ENCODE results near the gene C1QTNF4. TPM values are rescaled to one million over a fixed set of nuclear protein-coding genes. Genes with fewer than 3 reads are reported as not detected.
A peak's percentile ranks its signal among the peaks of the same experiment; 100 is the strongest.

Gene C1QTNF4
- total and polyA plus RNA-seq, 2 of the 4 experiments (the other 2 are of a cell fraction), result 0.12 TPM; not detected in 1

DNA sequence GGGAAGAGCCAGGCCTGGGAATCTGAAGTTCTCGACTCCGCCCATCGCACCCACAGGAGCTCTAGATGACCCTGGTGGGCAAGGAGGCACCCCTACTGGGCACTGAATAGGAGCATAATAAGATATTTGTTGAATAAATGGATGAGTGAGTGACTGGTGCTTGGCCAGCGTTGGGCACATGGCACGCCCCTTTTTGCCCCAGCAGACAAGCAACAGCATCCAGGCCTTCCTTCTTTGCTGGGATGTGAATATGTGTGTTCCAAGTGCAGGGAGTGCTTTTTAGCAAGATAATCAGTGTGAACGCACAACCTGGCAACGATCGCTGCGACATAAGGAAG, 40.8 kb downstream of the C1QTNF4 start:
- peak overlapping the region; percentile 99 for H3K4me3 ChIP-seq (ENCODE audit: insufficient read depth, low read depth, low read length)
- in situ Hi-C loops (cut with MboI; ENCODE audit: low sequenced_read_pairs) (no loop called here), intact Hi-C loops (cut with micrococcal nuclease) (loop anchor here (1.0 kb wide), 1 partner anchor 54 kb away; no protein-coding TSS in a partner anchor), dilution Hi-C loops (cut with HindIII; ENCODE audit: low sequenced_read_pairs, unreplicated experiment) (no loop called here)
- H3K9me1 ChIP-seq (ENCODE audit: insufficient read depth, low read length), result peaks cover 6% of the 10 kb centered on the region
- peak overlapping the region; percentile 72 for H4K91ac ChIP-seq (ENCODE audit: insufficient read depth, low read depth, low read length)
- H2AFZ ChIP-seq (replicated peaks; ENCODE audit: low read length, poor library complexity), result peak overlapping the region; percentile 97
- H2BK5ac ChIP-seq (ENCODE audit: low read depth, low read length, poor library complexity, severe bottlenecking), result peak overlapping the region; percentile 14
- H2BK120ac ChIP-seq (ENCODE audit: low read depth, low read length), result peak overlapping the region; percentile 54; the same call in 1 of the 2 replicates
- CTCF ChIA-PET, result interaction anchor here (0.6 to 1.2 kb wide), 3 partner anchors 9 to 60 kb away, joined by 3 to 4 read pairs (median 4); partner anchors contain the start of gene PTPMT1
- H3K9me3 ChIP-seq (ENCODE audit: control insufficient read depth, insufficient read depth, low read length), result no peaks in the 10 kb centered on the region
- H3K56ac ChIP-seq (ENCODE audit: extremely low read depth, insufficient read depth, low read length), result peak overlapping the region; percentile 25; the same call in 1 of the 2 replicates
- ATAC-seq (ENCODE audit: low read depth) (peak; percentile 27), DNase-seq (no peak)
- H2AK5ac ChIP-seq (ENCODE audit: low read depth, low read length), result peak overlapping the region; percentile 57
- peak overlapping the region; percentile 74 for H3K4me2 ChIP-seq (ENCODE audit: low read depth, low read length)
- peak overlapping the region; percentile 27; the same call in 1 of the 2 replicates for H2BK20ac ChIP-seq (ENCODE audit: low read depth, low read length)
- peaks cover 40% of the 10 kb centered on the region for H4K20me1 ChIP-seq (ENCODE audit: insufficient read depth, low read length)
- H3K79me1 ChIP-seq (ENCODE audit: low read depth in 1 of 2, low read length in 2 of 2), result peaks cover 0 to 40% of the 10 kb centered on the region in 2 experiments; a peak in 2 of 4 replicates
- H3K18ac ChIP-seq (ENCODE audit: low read depth, low read length), result no peak overlapping the region; the same call in 1 of the 2 replicates
- no peaks in the 10 kb centered on the region for H3K36me3 ChIP-seq (ENCODE audit: control insufficient read depth, insufficient read depth, low read length)
- POLR2A ChIA-PET (ENCODE audit: unreplicated experiment), result interaction anchor here (0.5 to 0.7 kb wide), 2 partner anchors 33 to 54 kb away, joined by 3 to 5 read pairs; no protein-coding TSS in a partner anchor
- H3K4me1 ChIP-seq (ENCODE audit: control insufficient read depth, insufficient read depth, low read length), result peaks cover 3% of the 10 kb centered on the region
- H3K14ac ChIP-seq (replicated peaks; ENCODE audit: low read depth, low read length), result peak overlapping the region; percentile 79
- H2BK15ac ChIP-seq (ENCODE audit: low read depth, low read length), result no peak overlapping the region
- peak overlapping the region; percentile 37 for H3K27ac ChIP-seq (ENCODE audit: insufficient read depth, low read length)
- no peaks in the 10 kb centered on the region for H3K27me3 ChIP-seq (ENCODE audit: control insufficient read depth, insufficient read depth, low read length)
- H4K5ac ChIP-seq (ENCODE audit: low read depth, low read length), result peak overlapping the region; percentile 69
- peak overlapping the region; percentile 66 for H3K4ac ChIP-seq (ENCODE audit: low read depth, low read length)
- peak overlapping the region; percentile 58 to 76; a peak in 3 of 4 replicates for H4K8ac ChIP-seq (ENCODE audit: low read depth in 2 of 2, low read length in 2 of 2)
- WGBS, 2 experiments (ENCODE audit: extremely low coverage in 2 of 2, insufficient read length in 1 of 2), result no CpG with 5 or more reads among the region's 9 CpGs
- no TSS peak for BruUV-seq (replicated peaks)
- H2AK9ac ChIP-seq (replicated peaks; ENCODE audit: low read depth, low read length, poor library complexity), result peak overlapping the region; percentile 97
- H3K23ac ChIP-seq (ENCODE audit: low read depth, low read length), result peak overlapping the region; percentile 72; the same call in 1 of the 2 replicates
- no peak for TF ChIP-seq BHLHE40 (IDR thresholded peaks at IDR 0.05; ENCODE audit: low read depth, low read length)
- TF ChIP-seq RFX5 (IDR thresholded peaks at IDR 0.05; ENCODE audit: low read depth, low read length), result no peak
- no peak for TF ChIP-seq MXI1 (IDR thresholded peaks at IDR 0.05; ENCODE audit: borderline replicate concordance, low read depth, low read length)
- TF ChIP-seq, protein P1, sequence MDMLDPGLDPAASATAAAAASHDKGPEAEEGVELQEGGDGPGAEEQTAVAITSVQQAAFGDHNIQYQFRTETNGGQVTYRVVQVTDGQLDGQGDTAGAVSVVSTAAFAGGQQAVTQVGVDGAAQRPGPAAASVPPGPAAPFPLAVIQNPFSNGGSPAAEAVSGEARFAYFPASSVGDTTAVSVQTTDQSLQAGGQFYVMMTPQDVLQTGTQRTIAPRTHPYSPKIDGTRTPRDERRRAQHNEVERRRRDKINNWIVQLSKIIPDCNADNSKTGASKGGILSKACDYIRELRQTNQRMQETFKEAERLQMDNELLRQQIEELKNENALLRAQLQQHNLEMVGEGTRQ (IDR thresholded peaks at IDR 0.05; ENCODE audit: low read depth, low read length), result no peak
- no peak for TF ChIP-seq RCOR1 (IDR thresholded peaks at IDR 0.05; ENCODE audit: insufficient replicate concordance, low read length)
- no peak for TF ChIP-seq SMC3 (IDR thresholded peaks at IDR 0.05; ENCODE audit: low read depth, low read length)
- TF ChIP-seq MAZ (IDR thresholded peaks at IDR 0.05; ENCODE audit: borderline replicate concordance, low read depth, low read length), result no peak
- no peak for TF ChIP-seq CEBPB (IDR thresholded peaks at IDR 0.05; ENCODE audit: low read depth, low read length)
- no peak for TF ChIP-seq NFE2L2 (IDR thresholded peaks at IDR 0.05; ENCODE audit: low read depth, low read length)
- no peak for TF ChIP-seq MAFK (IDR thresholded peaks at IDR 0.05; ENCODE audit: low read depth, low read length)
- H3K9ac ChIP-seq (ENCODE audit: low read depth, low read length), result peak overlapping the region; percentile 69
